H1 (cell line): Measurements from ENCODE around the gene FCER2.

Source experiments
- CTCF ChIP-seq, 3 experiments: IDR thresholded peaks; 1 replicate in 2 of 3; 2 replicates in 1 of 3; pipeline versions ENCODE4 v1.5.1 to v1.6.1; 2011; ENCODE audit warnings: low read length in 3 of 3, mild to moderate bottlenecking in 3 of 3, inconsistent platforms in 2 of 3, low read depth in 1 of 3, moderate library complexity in 1 of 3; ENCODE audit not compliant: insufficient read depth in 1 of 3; ENCODE audit errors: control extremely low read depth in 1 of 3
- EZH2 ChIP-seq: fragments of 200-600 bp; sonication (generic); IDR thresholded peaks from 2 replicates; pipeline ENCODE4 v1.7.1; 2012; ENCODE audit warnings: low read depth, mild to moderate bottlenecking, moderate library complexity, low read length, inconsistent platforms; ENCODE audit not compliant: severe bottlenecking
- POLR2A ChIP-seq, 2 experiments: IDR thresholded peaks; 1 replicate in 1 of 2; 2 replicates in 1 of 2; pipeline ENCODE4 v1.6.1; 2011; ENCODE audit warnings: low read depth in 2 of 2, low read length in 2 of 2, mild to moderate bottlenecking in 2 of 2; ENCODE audit errors: control extremely low read depth in 1 of 2
- POLR2AphosphoS5 ChIP-seq: IDR thresholded peaks from 2 replicates; pipeline ENCODE4 v1.6.1; 2011; ENCODE audit warnings: low read depth, low read length

GRCh38 chr19:7638802-7639465, 63.0 kb downstream of the FCER2 start:
- TF ChIP-seq EZH2: no peak
- TF ChIP-seq CTCF (IDR thresholded peaks at IDR 0.05; ENCODE audit: control extremely low read depth in 1 of 3, insufficient read depth in 1 of 3, low read depth in 1 of 3, low read length in 3 of 3): no peak
- no peak for TF ChIP-seq POLR2AphosphoS5
- TF ChIP-seq POLR2A (IDR thresholded peaks at IDR 0.05; ENCODE audit: control extremely low read depth in 1 of 2, low read depth in 2 of 2, low read length in 2 of 2): no peak
